ENCODE data around the gene FBXO33.

DNA sequence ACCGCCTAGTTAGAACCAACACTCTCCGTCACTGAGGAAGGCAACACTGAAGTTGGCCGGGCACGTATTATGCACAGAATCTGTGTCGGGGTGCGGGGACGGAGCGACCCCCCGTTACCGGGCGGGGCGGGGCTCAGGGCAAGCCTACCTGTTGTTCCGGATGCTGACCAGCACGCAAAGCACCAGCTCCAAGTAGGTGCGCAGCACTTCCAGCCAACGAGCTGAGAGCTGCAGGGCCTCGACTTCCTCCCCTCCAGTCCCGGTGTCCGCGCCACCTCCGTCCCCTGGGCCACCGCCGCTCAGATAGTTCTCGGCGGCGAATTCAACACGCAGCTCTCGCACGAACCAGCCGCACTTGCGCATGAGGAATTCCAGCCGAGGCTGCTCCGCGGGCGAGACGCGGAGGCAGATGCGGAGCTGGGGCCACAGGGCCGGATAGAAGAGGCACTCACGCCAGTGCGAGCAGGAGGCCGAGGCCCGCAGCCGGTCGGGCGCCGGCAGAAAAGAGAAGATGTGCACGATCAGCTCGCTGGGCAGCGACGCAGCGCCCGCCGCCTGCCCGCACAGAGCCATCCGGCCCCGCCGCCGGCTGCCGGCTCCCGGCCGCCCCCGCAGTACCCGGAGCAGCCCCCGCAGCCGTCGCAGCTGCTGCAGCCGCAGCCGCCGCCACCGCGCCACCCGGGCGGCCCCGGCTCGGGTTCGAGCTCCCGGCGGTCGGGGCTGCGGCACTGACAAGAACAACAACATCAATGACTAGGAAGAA, 636 bp downstream of the FBXO33 start:
- TF ChIP-seq, protein P1, sequence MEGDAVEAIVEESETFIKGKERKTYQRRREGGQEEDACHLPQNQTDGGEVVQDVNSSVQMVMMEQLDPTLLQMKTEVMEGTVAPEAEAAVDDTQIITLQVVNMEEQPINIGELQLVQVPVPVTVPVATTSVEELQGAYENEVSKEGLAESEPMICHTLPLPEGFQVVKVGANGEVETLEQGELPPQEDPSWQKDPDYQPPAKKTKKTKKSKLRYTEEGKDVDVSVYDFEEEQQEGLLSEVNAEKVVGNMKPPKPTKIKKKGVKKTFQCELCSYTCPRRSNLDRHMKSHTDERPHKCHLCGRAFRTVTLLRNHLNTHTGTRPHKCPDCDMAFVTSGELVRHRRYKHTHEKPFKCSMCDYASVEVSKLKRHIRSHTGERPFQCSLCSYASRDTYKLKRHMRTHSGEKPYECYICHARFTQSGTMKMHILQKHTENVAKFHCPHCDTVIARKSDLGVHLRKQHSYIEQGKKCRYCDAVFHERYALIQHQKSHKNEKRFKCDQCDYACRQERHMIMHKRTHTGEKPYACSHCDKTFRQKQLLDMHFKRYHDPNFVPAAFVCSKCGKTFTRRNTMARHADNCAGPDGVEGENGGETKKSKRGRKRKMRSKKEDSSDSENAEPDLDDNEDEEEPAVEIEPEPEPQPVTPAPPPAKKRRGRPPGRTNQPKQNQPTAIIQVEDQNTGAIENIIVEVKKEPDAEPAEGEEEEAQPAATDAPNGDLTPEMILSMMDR (IDR thresholded peaks at IDR 0.05): no peak
- TF ChIP-seq POLR2A (IDR thresholded peaks at IDR 0.05; ENCODE audit: low read depth): no peak
- no peak for TF ChIP-seq EP300 (IDR thresholded peaks at IDR 0.05)
